ENCODE measurements around the gene DSCAM.

Gene DSCAM

DNA sequence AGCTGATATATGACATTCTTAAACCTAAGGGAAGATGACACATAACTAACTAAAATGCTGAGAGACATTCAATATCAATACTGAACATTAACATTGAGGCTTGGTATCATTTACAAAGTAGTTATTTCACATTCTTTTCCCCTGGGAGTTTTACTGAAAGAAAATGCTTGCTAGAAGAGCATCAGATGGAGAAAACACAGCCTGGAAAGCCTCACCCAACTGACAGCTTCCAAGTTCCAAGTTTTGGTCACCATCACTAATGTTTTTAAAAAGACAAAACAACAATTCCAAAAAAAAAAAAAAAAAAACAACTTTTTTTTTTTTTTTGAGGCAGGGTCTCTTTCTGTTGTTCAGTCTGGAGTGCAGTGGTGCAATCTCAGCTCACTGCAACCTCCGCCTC lies 80.6 kb downstream of the DSCAM start:
- DNase-seq, result no peak

- DNase-seq, result no peak
Observed at GRCh38 chr21:40765811-40766210, 81.1 kb downstream of the DSCAM start.

DNA sequence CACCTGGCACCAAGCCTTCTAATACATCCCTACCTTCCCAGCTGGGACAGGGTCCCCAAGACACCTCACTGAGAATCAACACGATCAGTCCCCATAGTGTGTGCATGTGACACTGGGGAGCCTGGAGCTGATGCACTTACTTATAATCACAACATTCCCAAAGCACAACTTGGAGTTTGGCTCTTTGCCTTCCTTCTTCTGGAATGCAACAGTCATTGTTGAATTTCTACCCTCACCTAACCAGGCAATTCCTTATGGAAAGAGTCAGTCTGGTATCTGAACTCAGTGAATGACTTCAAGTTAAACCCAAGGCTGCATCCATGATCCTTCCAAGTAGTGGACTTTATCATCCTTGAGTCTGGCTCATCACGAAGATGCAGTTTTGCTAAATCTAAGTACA lies 86.1 kb downstream of the DSCAM start:
- DNase-seq, result no peak

DNA sequence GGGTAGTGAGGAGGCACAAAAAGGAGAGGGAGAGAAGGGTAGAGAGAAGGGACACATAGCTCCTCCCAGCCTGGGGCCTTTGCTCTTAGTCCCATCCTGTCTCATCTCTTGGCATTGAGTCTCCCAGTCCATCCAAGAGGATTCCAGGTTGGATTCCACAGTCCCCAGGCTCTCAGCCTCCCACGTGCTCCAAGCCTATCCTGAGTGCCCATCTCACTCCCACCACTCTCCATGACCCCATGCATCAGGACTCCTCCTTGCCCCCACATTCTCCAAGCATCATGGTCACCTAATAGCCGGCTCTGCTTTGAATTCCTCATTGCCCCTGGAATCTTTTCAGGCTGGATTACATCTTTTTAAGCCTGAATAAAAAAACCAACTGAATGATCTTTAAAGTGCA lies 87.9 kb downstream of the DSCAM start:
- DNase-seq, result no peak

- DNase-seq, result no peak
Observed at GRCh38 chr21:40757366-40757765, 89.6 kb downstream of the DSCAM start.

- DNase-seq, result no peak
Observed at GRCh38 chr21:40754466-40754865, 92.5 kb downstream of the DSCAM start.

- no peak for DNase-seq
Observed at GRCh38 chr21:40753756-40754155, 93.2 kb downstream of the DSCAM start.

- no peak for DNase-seq
Observed at GRCh38 chr21:40752125-40752524, 94.8 kb downstream of the DSCAM start.

DNA sequence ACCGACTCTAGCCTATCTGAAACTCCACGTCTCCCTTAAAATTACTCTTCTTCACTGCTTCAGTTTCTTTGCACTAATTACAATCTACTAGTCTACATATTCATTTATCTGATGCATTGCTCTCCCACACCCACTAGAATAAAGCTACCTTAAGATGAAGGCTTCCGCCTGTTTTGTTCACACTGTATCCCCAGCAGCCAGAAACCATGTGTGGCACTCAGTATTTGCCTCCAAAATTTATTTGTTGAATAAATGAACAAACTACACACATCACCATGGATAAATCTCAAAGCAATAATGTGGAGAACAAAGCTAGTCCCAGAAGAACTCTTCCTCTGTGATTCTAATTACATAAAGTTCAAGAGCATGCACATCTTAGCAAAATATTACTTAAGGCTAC lies 95.7 kb downstream of the DSCAM start:
- DNase-seq, result no peak

- DNase-seq, result no peak
Observed at GRCh38 chr21:40736145-40736544, 110.8 kb downstream of the DSCAM start.

- no peak for DNase-seq
Observed at GRCh38 chr21:40733024-40733397, 113.9 kb downstream of the DSCAM start.

- DNase-seq, result no peak
Observed at GRCh38 chr21:40732253-40733023, 114.5 kb downstream of the DSCAM start.

- no peak for DNase-seq
Observed at GRCh38 chr21:40731206-40731605, 115.8 kb downstream of the DSCAM start.

GRCh38 chr21:40730426-40730800 lies 116.5 kb downstream of the DSCAM start:
- no peak for DNase-seq

- DNase-seq, result no peak
Observed at GRCh38 chr21:40729761-40730425, 117.1 kb downstream of the DSCAM start.

DNA sequence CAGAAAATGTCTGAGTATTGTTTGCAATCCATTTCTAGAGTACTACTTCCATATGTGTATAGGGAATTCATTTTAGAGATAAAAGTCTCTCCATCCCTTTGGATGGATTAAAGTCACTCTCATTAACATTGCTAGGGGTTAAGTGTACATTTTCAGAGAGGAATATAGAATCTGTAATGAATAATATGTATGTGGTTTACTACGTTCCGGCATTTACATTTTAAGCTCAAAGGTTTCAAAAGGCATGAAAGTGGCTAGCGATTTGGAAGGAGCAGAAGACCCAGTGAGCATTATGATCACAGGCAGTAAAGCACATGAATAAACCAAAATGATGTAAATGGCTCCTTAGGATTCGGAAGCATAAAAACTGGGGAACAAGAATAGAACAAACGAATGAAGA lies 123.0 kb downstream of the DSCAM start:
- DNase-seq, result no peak

GRCh38 chr21:40723317-40723716 lies 123.6 kb downstream of the DSCAM start:
- DNase-seq, result no peak

DNA sequence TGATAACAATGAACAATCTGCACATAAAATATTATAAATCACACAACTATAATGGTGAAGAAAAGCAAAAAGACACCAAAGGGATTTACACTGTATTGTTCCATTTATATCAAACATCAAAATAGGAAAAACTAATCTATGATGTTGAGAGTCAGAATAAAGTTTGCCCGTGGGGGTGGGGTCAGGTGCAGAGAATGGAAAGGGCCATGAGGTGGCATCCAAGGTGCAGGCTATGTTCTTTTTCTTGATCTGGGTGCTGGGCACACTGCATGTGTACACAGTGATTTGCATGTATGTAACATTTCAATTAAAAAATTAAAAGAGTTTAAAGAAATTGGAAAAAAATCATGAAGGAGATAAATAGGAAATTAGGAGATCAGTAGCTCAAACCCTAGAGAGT lies 127.3 kb downstream of the DSCAM start:
- DNase-seq, result no peak

GRCh38 chr21:40717028-40717427 lies 129.9 kb downstream of the DSCAM start:
- no peak for DNase-seq

GRCh38 chr21:40714536-40714935 lies 132.4 kb downstream of the DSCAM start:
- DNase-seq, result no peak

DNA sequence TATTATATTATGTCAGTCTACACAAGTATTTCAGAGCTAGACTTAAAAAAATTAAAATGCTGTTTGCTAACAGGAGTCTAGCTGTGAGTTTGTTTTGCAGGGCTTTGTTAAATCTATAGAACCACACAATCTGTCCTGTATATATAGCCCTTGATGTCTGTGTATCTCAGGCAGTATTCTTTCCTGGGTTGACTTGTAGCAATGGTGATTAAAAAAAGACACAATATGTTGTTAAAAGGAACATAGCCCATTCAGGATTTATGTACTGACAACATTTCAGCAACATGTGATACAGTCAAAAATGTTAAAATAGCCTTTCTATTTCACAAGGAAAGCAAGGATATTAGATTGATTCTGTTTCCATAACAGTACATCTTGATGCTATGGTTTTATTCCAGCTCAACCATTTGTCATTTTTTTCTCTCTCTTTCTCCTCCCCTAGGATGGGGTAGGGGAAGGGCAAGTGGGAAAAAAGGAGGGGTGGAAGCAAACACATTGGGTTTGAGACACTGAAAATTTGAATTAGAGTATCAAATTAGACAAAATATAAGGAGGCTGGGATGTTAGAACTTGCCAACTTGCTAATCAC lies 139.2 kb downstream of the DSCAM start:
- no peak for DNase-seq

GRCh38 chr21:40706806-40707655 lies 139.9 kb downstream of the DSCAM start:
- no peak for DNase-seq

GRCh38 chr21:40706176-40706575 lies 140.8 kb downstream of the DSCAM start:
- DNase-seq, result no peak

- DNase-seq, result no peak
Observed at GRCh38 chr21:40704141-40704540, 142.8 kb downstream of the DSCAM start.

Measured in CD4-positive, alpha-beta T cell treated with Interleukin-10 for 1 hour (primary cell).